Endodermal cell (in vitro differentiated cells): ENCODE data around the gene FKBP2. TPM values are rescaled to one million over a fixed set of nuclear protein-coding genes. Genes with fewer than 3 reads are reported as not detected.
A peak's percentile ranks its signal among the peaks of the same experiment; 100 is the strongest.

Experiments
- DNase-seq: peaks from one replicate; pipeline ENCODE4 v3.0.0-alpha.2; 2017
- H3K27ac ChIP-seq: 2 replicates; pipeline ENCODE4 v1.5.1; 2013; ENCODE audit warnings: mild to moderate bottlenecking, low read depth, low read length, moderate library complexity
- H3K27me3 ChIP-seq: 2 replicates; pipeline ENCODE4 v1.6.1; 2013; ENCODE audit warnings: mild to moderate bottlenecking, low read length, moderate library complexity; ENCODE audit not compliant: insufficient read depth, control insufficient read depth, poor library complexity, severe bottlenecking
- H3K36me3 ChIP-seq: 2 replicates; pipeline ENCODE4 v1.7.0; 2013; ENCODE audit warnings: mild to moderate bottlenecking, low read length, moderate library complexity; ENCODE audit not compliant: control insufficient read depth, insufficient read depth
- H3K4me1 ChIP-seq: one replicate; pipeline ENCODE4 v1.7.0; 2013; ENCODE audit warnings: low read length; ENCODE audit not compliant: control insufficient read depth, insufficient read depth
- H3K4me3 ChIP-seq: 2 replicates; pipeline ENCODE4 v1.5.1; 2013; ENCODE audit warnings: mild to moderate bottlenecking, low read length, moderate library complexity
- H3K9ac ChIP-seq: 2 replicates; pipeline ENCODE4 v1.6.1; 2013; ENCODE audit warnings: mild to moderate bottlenecking, low read length, moderate library complexity; ENCODE audit not compliant: poor library complexity, severe bottlenecking; ENCODE audit errors: extremely low read depth
- H3K9me3 ChIP-seq: 2 replicates; pipeline ENCODE4 v1.6.1; 2013; ENCODE audit warnings: mild to moderate bottlenecking, low read length, moderate library complexity; ENCODE audit not compliant: control insufficient read depth
- H3K27ac Mint-ChIP-seq: 2 replicates; pipeline ENCODE4 v1.8.0; 2020; ENCODE audit warnings: mixed read lengths
- H3K27me3 Mint-ChIP-seq: 2 replicates; pipeline ENCODE4 v1.8.0; 2021; ENCODE audit warnings: mild to moderate bottlenecking, mixed read lengths; ENCODE audit not compliant: insufficient read depth
- H3K36me3 Mint-ChIP-seq: 2 replicates; pipeline ENCODE4 v1.8.0; 2020; ENCODE audit warnings: low read depth, mixed read lengths
- H3K4me1 Mint-ChIP-seq: 2 replicates; pipeline ENCODE4 v1.8.0; 2020; ENCODE audit warnings: mixed read lengths
- H3K4me3 Mint-ChIP-seq: 2 replicates; pipeline ENCODE4 v1.8.0; 2020; ENCODE audit warnings: mild to moderate bottlenecking, moderate library complexity, mixed read lengths
- H3K9me3 Mint-ChIP-seq: 2 replicates; pipeline ENCODE4 v1.8.0; 2020; ENCODE audit warnings: mild to moderate bottlenecking, mixed read lengths
- WGBS, 2 experiments: methylation state at CpG; one replicate each; pipeline versions ENCODE4 v1.1.5 to v1.1.7; 2013; ENCODE audit warnings: missing lambda C conversion rate in 2 of 2, mixed read lengths in 1 of 2; ENCODE audit not compliant: insufficient coverage in 1 of 2, insufficient read length in 1 of 2; 5-methylcytosine and 5-hydroxymethylcytosine counted together
- total RNA-seq, 2 donors: library from RNA; stranded (reverse); fragmentation: NEBNext Ultra II Directional in 1 of 2; extraction: Animal tissue kit (Norgen Biotek cat#: 25700) in 1 of 2; gene quantifications; 2 replicates in 1 of 2; 3 replicates in 1 of 2; pipeline ENCODE4 v1.2.1, GENCODE V29; 2021
- TF ChIP-seq, protein P1 (sequence below): fragments of 200-600 bp; sonication (generic); conservative IDR thresholded peaks from 2 replicates; pipeline ENCODE4 v1.5.0; 2021; ENCODE audit warnings: antibody characterized with exemption, mild to moderate bottlenecking

FKBP2 gene
- total RNA-seq, 2 donors from 2014 or later, result 44.6 to 53.7 TPM

DNA sequence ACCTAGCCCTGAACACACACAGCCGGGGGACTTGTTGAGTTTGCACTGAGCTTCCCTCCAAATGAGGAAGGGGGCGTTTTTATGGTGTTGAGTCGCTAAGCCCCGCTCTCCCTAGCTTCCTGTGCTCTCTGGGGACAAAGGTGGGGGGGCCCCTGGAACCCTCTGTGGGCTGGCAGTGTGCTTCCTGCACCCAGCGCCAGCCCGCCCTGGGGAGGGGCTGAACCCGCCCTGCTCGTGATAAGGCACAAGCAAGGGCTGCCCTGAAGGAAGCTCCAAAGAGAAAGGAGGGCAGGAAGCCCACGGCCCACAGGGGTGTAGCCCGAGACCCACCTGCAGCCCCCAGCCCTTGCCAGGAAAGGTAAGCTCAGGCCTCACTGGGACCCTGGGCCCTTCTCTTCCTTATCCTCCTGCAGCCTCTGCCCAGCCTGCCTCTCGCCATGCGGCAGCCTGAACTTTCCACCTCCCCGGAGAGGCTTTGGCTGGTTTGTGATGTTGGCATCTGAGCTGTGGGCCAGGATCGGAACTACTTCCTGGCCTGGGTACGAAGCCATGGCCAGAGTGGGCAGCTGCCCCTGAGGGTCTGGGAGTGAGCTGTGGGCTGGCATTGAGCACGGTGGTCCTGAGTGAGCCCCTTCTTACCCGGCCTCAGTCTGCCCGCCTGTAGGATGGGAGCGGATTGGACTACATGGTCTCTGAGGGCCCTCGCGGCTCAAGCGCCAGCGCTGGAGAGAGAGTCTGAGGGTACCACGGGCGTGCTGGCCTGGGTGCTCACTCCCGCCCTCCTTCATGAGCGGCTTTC lies 34.2 kb upstream of the FKBP2 start, which contains the start of gene FERMT3:
Gene FERMT3, plus strand, starts transcription at position 265 of the 799 bp plus-strand sequence. CDS start 644 bp downstream, outside the sequence.
- peaks cover 3% of the 10 kb centered on the region for H3K4me1 ChIP-seq

DNA sequence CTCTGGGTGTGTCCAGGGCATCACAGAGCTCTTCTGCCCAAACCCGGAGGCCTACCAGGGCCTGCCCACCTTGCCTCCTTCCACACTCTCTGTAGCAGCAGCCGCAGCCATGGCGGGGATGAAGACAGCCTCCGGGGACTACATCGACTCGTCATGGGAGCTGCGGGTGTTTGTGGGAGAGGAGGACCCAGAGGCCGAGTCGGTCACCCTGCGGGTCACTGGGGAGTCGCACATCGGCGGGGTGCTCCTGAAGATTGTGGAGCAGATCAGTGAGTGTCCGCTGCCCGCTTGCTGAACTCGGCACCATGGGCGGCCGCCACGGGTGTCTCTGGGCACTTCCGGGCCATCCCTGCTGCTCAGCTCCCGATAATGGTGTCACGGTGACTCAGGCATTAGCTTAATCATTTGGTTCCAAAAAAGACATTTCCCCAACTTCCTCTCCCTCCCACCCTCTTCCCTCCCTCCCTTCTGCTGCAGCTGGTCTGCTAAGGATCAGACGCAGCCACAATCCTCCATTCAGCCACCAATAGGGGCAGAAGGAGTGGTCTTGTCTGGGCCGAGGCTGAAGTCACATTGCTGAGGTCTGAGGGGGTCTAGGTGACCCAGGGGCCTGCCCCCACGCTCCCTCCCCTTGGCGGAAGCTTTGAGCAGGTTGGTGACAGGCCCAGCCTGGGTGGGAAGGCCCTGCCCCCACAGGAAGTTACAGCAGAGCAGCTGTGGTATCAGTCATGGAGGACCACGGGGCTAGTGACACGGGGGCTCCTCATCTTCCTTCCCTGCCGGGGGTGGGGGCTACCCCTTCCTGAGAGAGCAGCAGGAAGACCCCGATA lies 33.4 kb upstream of the FKBP2 start:
- WGBS, 2 experiments, result 87 to 92% methylated on average over 16 to 30 of the region's 30 CpGs
- peak overlapping the region; percentile 30 for H3K27ac Mint-ChIP-seq
- H3K4me1 Mint-ChIP-seq, result no peaks in the 10 kb centered on the region
- peaks cover 51% of the 10 kb centered on the region for H3K36me3 ChIP-seq
- peaks cover 3% of the 10 kb centered on the region for H3K4me1 ChIP-seq
- H3K9me3 ChIP-seq, result no peaks in the 10 kb centered on the region
- H3K27me3 Mint-ChIP-seq, result no peaks in the 10 kb centered on the region
- no peak overlapping the region for H3K4me3 ChIP-seq
- TF ChIP-seq, protein P1, sequence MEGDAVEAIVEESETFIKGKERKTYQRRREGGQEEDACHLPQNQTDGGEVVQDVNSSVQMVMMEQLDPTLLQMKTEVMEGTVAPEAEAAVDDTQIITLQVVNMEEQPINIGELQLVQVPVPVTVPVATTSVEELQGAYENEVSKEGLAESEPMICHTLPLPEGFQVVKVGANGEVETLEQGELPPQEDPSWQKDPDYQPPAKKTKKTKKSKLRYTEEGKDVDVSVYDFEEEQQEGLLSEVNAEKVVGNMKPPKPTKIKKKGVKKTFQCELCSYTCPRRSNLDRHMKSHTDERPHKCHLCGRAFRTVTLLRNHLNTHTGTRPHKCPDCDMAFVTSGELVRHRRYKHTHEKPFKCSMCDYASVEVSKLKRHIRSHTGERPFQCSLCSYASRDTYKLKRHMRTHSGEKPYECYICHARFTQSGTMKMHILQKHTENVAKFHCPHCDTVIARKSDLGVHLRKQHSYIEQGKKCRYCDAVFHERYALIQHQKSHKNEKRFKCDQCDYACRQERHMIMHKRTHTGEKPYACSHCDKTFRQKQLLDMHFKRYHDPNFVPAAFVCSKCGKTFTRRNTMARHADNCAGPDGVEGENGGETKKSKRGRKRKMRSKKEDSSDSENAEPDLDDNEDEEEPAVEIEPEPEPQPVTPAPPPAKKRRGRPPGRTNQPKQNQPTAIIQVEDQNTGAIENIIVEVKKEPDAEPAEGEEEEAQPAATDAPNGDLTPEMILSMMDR, result no peak
- no peak for DNase-seq
- H3K36me3 Mint-ChIP-seq, result peaks cover 41% of the 10 kb centered on the region
- H3K27me3 ChIP-seq, result no peaks in the 10 kb centered on the region
- peak overlapping the region; percentile 44 for H3K27ac ChIP-seq
- H3K9ac ChIP-seq, result no peak overlapping the region
- H3K4me3 Mint-ChIP-seq, result no peak overlapping the region
- no peaks in the 10 kb centered on the region for H3K9me3 Mint-ChIP-seq

More for the DNA sequence above, 34.2 kb upstream of the FKBP2 start, which contains the start of gene FERMT3:
- Histone ChIP-seq H3K9me3 (no peaks in the 10 kb centered on the region), H3K36me3 (peaks cover 53% of the 10 kb centered on the region), H3K4me3 (no peak within 1 kb of the TSS), H3K27ac (no peak within 1 kb of the TSS), H3K27me3 (no peaks in the 10 kb centered on the region), H3K9ac (no peak within 1 kb of the TSS)
- Mint-ChIP-seq H3K9me3 (no peaks in the 10 kb centered on the region), H3K36me3 (peaks cover 43% of the 10 kb centered on the region), H3K4me3 (no peak within 1 kb of the TSS), H3K4me1 (no peaks in the 10 kb centered on the region), H3K27me3 (no peaks in the 10 kb centered on the region), H3K27ac (peak within 1 kb of the TSS; percentile 30)
- 93 to 95% methylated on average over 16 to 27 of the region's 27 CpGs for WGBS, 2 experiments
- DNase-seq, result no peak
- TF ChIP-seq, protein P1, result no peak

DNA sequence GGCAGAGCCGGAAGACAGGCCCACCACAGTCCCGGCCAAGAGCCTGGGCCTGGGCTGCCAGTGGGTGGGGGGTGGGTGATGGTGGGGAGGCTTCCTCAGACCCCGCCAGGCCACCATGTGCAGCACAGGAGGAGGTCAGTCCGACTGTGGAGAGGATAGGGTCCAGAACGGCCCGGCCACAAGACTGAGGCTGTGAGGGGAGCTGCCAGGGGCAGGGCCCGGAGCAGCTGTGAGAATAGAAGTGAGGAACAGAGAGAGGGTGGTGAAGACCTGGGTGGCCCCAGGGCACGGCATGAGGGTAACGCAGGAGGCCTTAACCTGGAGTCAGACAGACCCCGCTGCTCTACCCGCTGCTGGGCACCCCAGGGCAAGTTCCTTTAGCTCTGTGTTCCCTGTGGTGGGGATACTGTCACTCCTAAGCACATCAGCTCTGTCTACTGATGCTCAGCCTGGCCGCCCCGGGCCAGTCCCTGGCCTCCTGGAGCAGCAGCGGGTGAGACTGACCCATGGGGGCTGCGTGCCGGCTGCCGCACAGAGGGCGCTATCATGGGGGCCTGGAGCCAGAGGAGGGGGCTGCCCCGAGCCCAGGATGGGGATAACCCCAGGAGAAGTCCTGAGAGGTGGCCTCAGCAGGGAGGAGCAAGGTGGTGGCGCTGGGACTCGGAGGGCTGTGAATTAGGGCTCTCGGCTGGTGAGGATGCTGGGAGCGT lies 32.7 kb upstream of the FKBP2 start:
- DNase-seq, result no peak
- no peaks in the 10 kb centered on the region for H3K9me3 ChIP-seq
- no peak overlapping the region for H3K4me3 Mint-ChIP-seq
- H3K36me3 ChIP-seq, result peaks cover 43% of the 10 kb centered on the region
- H3K27ac Mint-ChIP-seq, result peak overlapping the region; percentile 26
- H3K4me3 ChIP-seq, result no peak overlapping the region
- peaks cover 3% of the 10 kb centered on the region for H3K4me1 ChIP-seq
- H3K9ac ChIP-seq, result no peak overlapping the region
- TF ChIP-seq, protein P1, result no peak
- no peaks in the 10 kb centered on the region for H3K27me3 Mint-ChIP-seq
- no peaks in the 10 kb centered on the region for H3K9me3 Mint-ChIP-seq
- H3K4me1 Mint-ChIP-seq, result no peaks in the 10 kb centered on the region
- peak overlapping the region; percentile 44 for H3K27ac ChIP-seq
- no peaks in the 10 kb centered on the region for H3K27me3 ChIP-seq
- H3K36me3 Mint-ChIP-seq, result peaks cover 36% of the 10 kb centered on the region
- WGBS, 2 experiments, result 92 to 95% methylated on average over 6 to 23 of the region's 23 CpGs
